GM19351 (cell line): ENCODE data around the gene ISYNA1.

Experiments
- ATAC-seq: cut with Tn5 transposase; IDR thresholded peaks from one replicate; pipeline ENCODE4 v1.9.1; 2021; ENCODE audit warnings: mild to moderate bottlenecking, moderate library complexity; ENCODE audit not compliant: unreplicated experiment

Gene ISYNA1

DNA sequence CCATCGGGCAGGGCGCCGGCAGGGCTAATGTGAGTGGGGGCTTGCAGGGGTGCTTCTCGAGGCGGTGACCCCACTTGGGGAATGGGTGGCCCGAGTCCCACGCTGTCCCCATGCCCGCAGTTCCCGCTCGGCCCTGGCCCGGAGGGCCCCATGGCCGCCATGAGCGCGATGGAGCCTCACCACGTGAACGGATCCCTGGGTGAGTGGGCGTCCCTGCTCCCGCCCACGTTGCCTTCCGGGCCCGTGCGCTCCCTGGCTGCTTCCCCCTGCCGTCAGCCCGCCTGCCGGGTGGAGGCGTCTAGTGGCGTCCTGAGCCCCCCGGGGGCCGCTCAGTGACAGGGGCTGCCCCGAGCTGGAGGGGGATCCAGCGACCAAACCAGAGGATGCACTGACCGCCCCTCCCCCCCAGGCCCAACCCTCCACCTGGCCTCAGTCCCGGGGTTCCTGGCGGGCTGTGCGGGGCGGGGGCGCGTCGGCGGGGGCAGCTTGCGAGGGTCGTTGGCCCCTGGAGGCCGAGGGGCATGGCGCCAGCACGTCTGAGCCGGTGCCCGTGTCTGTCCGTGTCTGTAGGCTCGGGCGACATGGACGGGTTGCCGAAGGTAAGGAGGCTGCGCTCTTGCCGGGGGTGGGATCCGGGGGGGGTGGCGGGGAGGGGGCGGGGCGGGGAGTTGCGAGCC is 4.8 kb downstream of the ISYNA1 start:
- ATAC-seq, result no peak

DNA sequence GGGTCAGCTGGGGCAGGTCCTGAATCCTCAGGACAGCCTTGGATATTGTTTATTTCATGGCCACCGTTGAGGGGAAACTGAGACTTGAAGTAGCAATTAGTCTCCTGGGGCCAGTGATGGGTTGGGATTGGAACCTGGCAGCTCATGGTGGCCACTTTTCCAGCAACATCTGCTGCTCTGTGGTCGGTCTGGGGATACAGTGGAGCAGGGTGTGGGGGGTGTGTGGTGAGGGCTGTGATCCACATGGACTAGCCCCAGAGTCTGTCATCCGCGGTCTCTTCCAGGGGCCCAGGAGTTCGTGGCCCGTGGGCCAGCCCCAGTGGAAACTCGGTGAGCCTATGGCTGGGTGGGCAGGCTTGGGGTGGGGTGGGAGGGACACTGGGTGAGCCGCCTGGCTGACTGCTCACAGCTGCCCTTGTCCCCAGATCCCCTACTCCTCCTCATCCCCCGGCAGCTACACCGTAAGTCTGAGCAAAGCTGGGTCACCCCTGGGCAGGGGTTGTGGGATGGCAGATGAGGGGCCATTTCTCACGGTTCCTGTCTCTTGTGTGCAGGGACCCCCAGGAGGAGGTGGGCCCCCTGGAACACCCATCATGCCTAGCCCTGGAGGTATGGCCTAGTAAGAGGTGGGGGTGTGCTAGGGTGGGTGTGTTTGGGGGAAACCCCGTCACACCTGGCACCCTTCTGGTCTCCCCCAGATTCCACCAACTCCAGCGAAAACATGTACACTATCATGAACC is 5.5 kb downstream of the ISYNA1 start:
- ATAC-seq, result no peak

DNA sequence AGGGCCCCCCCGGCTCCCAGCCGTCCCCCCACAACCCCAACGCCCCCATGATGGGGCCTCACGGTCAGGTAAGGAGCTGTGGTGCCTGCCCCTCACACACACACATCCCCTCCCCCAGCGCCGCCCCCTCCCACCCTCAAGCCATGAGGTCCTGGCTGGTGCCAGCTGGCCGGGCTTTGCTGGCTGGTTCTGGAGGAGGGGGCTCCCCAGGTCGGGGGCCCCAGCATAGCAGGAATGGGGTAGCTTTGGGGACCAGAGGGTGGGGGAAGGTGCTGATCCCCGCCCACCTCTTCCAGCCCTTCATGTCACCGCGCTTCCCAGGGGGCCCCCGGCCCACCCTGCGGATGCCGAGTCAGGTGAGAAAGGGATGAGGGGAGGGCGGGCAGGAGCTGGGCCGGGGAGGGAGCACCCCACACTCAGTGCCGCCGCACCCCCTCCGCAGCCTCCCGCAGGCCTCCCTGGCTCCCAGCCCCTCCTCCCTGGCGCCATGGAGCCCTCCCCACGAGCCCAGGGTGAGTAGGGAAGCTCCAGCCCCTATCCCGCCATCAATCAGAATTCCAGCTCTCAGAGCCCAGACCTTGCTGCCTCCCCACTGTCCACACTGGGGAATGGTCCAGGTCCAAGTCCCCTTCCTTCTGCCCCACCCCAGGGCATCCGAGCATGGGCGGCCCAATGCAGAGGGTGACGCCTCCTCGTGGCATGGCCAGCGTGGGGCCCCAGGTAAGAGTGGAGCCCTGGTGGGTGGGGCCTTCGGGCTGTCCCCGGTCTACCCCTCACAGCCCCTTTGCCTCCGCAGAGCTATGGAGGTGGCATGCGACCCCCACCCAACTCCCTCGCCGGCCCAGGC is 6.4 kb downstream of the ISYNA1 start:
- ATAC-seq, result no peak

DNA sequence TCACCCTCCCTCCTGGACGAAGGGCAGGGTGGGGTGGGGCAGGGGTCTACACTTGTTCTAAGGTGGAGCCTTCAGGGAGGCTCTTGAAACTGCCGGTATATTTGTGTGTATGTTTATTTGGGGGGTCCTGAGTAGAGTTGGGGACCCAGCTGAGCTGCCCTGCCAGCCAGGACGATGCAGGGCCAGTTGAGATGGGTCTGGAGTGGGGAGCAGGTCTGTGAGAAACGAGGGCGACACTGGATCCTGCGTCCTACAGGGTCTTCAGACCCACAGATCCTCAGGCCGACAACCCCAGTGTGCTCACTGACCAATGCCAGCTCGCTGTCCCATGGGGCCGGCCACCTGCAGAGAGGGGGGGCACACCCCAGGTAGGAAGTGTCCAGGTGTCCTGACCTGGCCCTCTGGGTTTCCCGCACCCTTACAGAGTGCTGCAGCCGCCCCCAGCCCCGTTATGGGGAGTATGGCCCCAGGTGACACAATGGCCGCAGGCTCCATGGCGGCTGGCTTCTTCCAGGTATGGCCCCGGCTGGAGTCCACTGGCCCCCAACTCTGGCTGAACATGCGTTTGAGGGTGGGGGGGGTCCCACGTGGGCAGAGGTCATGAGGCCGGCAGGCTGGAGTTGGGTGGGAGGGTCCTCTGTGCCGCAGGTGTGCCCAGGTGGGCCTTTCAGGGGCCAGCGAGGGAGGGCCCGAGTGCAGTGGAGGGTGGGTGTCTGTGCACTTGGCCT is 7.4 kb downstream of the ISYNA1 start:
- no peak for ATAC-seq

DNA sequence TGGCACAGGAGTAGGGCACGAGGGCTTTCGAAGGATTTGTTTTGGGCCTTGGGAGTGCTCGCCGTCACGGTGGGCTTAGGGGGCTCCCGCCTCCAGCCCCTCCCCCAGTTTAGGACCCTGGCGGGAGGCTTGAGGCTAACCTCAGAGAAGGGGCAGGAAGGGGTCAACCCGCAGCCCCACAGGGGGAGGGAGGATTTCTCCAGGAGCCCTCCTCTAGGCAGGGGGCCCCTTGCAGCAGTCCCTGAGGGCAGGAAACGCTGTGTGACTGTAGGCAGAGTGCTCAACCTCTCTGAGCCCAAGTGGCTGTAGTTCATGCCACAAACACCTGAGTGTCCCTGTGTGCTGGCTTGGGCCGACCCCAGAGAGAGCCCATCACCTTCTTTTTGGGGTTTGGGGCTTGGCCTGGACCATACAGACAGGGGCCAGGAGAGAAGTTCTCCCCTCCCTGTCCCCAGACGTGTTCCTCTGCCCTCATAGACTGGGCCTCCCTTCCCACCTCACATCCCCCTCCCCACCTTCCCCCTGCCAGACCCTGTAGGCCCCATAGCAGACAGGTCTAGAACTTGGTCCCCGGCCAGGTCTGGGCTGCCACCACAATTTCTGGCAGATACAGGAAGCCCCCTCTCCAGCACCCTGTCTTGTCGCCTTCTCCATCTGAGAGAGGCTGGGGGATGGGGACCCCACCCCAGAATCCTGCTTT is 8.1 kb downstream of the ISYNA1 start:
- ATAC-seq, result no peak

DNA sequence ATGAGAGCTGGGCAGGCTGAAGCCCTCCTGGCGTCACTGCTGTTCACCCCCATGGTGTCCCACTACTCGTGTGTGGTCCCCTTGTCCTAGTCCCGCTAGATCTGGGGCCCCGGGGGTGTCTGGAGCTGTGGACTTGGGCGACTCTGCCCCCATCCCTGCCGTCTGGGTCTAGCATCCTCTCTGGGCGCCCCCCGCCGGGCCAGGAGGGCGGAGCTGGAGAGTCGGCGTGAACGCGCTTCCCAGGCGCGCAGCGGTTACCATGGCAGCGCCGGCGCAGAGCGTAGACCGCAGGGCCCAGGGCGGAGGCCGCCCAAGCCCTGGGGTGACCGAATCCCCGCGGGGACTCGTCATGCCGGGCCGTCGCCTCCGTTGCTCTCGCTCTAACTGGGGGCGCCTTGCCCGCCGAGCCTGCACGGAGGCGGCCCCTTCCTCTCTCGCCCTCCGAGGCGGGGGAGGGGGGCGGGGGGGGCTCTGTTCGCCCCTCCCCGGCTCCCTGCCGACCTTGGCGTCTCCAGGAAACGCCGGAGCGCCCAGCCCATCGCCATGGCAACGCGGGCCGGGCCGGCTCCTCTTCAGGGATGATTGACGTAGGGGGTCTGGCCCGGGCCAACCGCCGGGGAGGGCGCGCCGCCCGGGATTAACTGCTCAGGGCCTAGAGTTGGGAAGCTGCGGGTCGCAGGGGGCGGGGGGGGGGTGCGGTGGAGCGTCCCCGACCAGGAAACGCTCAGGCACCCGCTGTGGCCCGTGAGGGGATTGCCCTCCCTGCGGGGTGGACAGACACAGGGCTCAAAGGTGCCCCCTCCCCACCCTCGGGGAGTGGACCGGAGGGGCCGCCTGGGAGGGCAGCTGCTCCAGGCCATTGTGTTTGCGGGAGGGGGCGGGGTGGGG is 8.9 kb downstream of the ISYNA1 start:
- ATAC-seq, result peak; percentile 67

DNA sequence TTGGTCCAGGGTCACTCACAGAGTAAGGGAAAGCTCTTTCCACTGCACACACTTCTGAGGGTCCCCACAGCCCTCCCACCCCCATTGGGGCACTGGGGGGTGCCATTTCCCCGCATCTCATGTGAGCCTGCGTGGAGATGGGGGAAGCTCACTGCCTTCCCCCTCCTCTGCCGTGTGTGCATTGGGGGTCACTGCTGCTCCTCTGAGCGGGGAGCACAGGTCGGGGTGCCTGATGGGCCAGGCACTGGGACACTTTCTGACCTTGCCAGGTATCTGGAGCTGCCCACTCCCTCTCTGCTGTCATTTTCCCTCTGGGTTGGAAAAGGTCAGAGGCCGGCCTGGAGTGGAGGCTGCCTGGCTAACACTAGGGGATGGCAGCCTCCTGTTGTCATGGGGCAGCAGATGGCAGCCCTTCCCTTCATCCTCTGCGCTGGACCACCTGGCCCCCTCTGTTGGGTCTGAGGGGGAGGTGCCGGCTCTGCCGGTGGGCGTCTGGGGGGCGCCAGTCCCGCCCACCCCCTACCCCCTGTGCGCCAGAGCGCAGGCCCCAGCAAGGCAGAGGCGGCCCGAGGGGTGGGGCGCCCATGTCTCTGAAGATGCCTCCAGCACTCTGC is 9.7 kb downstream of the ISYNA1 start:
- ATAC-seq, result no peak

DNA sequence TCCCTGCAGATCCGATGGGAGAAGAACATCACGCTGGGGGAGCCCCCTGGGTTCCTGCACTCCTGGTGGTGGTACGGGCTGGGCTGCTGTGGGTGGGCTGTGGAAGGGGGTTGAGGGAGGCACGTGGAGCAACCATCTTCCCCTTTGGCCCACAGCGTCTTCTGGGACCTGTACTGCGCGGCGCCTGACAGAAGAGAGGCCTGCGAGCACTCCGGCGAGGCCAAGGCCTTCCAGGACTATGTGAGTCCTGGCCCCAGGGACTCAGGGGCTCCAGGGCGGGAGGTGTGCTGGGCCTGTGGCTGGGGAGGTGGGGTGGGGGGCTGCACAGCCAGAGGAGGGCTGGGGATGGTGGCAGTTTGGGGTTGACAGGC is 10.2 kb downstream of the ISYNA1 start:
- no peak for ATAC-seq

DNA sequence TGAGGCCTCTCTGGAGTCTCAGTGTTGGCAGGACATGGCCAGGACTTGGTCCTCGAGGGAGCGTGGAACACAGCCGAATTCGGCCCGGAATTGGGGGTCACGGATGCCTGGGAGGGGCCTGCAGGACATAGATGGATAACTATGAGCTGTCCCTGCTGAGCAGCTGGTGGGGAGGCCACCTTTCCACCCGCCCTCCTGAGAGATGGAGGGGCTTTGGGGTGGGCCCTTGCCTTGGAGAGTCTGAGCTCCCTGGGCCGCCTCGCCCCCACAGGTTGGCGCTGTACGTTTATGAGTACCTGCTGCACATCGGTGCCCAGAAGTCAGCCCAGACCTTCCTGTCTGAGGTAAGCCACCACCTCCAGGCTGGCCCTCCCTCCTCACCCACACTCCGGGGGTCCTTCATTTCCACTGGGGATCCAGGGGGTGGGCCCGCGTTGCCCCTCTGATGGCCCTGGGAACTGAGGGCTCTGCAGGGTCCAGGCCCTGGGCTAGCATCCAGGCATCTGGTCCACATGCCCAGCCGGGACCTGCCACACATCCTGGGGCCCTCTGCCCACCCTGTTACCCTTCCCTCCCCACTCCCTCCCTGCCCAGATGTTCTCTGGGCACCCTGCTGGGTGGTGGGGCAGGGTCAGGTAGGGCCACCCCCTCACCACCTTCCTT is 10.7 kb downstream of the ISYNA1 start:
- no peak for ATAC-seq

DNA sequence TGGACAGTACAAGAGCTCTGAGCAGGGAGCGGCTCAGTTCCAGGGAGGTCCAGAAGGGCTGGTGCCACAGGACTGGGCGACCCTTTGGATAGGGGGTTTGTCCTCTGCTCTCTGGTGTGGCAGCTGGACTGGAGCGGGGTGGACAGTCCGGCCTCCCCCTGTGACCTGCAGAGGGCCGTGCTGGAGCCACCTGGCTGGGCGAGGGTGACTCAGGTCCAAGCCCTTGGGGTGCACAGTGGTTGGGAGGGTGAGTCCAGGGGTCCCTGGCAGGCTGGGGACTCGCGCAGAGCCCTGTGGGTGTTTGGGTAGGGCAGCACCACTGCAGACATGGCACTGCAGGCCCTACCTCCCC is 11.5 kb downstream of the ISYNA1 start:
- ATAC-seq, result no peak

DNA sequence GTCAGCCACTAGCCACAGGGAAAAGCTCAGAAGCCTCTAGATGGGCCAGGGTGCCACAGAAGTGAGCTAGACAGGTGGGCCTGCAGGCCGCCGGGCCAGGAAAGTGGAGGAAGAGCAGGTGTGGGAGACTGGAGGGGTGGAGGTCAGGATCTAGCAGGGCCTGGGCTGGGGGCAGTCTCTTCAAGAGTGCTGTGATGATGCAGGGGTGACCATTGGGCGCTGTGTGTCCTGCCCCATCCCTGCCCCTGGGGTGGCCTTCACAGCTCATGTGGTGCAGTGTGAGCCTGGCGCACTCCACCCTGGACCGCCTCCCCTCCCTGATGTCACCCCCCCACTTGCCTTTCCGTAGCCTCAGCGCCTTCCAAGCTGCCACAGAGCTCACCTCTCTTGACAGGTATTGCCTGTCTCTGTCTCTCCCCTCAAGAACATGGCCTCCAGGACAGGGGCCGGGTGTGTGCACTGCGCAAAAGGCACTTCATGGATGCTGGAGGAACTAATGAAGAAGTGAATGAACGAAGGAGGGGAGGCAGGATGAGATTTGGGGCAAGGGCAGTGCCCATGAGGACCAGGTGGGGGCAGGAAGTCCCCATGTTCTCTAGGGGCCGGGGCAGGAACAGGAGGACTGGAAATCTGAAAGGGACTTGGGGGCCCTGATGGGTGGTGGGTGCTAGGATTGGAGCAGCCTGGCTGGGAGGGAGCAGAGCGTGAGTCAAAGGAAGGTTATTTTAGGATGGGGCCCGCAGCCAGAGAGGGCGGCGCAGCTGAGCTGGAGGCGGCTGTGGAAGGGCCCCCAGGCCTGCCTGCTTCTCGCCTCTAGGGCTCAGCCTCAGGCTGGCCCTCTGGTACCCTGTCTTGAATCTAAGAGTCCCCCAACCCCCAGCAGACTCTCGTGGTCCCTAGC is 12.2 kb downstream of the ISYNA1 start:
- ATAC-seq, result no peak

DNA sequence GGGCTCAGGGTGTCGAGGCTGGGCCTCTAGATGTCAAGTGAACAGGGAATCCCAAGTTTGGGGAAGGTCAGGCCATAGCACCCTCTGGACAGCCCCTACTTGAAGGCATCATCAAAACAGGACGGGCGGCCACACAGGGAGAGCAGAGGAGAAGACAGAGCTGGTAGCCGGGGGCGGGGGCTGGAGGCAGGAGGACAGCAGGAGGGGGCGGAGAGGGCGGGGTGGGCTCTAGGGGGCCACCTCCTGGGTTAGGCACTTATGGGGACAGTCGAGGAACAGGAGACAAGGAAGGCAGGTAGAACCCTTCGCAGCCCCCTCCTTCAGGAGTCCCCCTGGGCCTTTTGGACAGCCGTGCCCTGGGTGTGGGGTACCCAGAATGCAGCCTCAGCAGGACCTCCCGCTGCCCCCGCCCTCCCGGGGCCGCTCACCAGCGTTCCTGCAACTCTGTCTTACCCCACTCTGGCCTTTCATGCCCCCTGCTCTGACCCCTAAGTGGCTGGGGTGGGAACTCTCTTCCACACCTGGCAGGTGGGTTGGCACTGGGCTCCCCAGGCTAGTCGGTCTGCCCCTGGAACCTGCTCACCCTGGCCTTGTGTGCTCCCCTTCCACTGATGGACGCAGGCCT is 12.9 kb downstream of the ISYNA1 start:
- no peak for ATAC-seq

DNA sequence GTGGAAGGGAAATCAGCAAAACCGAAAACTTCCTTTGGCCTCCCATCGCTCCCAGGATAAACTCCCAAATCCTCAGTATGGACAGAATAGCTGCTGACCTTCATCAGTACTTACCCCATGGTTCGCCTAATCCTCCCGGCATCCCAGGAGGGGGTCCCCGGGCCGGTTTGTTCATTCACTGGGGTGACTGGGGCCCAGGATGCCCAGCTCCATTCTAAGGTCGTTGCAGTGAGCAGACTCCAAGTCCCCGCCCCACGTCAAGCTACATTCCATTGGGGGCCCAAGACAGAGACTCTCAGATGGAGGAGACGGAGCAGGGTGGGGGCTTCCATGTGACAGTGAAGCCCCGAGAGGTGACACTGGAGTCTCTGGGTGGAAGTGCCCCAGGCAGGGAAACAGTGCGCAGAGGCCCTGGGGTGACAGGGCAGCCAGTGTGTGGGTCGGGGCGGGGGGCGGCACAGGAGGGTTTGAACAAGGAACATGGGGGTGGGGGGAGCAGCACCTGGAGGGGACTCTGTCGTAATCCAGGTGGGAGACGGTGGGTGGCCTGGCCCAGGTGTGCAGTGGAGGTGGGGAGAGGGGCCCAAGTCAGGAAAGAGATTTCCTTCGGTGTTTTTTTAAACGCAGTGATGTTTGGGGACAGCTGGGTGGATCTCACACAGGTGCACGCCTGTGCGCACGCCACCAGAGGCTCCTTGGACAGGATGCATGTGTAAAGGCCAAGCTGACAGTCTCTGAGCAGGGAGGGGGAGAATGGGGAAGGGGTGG is 13.6 kb downstream of the ISYNA1 start:
- no peak for ATAC-seq

DNA sequence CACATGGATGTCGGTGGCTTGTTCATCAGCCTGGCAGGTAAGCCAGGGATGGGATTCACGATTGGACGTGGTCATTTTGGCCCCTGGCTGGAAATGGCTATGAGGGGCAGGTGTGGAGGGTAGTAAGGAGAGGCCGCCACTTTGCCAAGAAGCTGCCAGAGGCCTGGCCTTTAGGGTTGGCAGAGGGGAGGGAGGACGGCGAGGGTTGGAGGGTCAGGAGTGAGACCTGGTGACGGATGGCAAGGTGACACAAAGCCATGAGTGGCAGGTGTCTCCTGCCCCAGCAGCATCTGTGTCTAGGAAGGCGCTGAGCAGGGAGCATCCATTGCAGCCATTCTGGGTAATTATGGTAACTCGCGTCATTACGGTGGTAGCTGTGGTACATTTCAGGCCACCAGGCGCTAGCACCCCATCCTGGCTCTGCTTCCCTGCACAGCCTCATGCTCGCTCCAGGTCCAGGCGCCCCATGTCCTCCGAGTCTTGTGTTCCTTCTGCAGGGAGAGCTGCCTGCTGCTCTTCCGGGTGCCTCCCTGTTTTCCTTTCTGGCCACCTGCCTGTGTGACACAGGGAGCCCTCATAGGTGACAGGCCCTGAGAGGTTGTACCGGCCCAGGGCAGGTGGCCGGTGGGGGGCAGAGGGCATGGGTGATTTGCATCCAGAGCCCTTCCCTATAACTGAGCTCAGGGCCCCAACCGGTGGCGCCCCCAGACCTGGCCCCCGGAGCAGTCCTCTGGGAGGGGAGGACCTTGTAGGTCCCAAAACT is 14.5 kb downstream of the ISYNA1 start:
- no peak for ATAC-seq

DNA sequence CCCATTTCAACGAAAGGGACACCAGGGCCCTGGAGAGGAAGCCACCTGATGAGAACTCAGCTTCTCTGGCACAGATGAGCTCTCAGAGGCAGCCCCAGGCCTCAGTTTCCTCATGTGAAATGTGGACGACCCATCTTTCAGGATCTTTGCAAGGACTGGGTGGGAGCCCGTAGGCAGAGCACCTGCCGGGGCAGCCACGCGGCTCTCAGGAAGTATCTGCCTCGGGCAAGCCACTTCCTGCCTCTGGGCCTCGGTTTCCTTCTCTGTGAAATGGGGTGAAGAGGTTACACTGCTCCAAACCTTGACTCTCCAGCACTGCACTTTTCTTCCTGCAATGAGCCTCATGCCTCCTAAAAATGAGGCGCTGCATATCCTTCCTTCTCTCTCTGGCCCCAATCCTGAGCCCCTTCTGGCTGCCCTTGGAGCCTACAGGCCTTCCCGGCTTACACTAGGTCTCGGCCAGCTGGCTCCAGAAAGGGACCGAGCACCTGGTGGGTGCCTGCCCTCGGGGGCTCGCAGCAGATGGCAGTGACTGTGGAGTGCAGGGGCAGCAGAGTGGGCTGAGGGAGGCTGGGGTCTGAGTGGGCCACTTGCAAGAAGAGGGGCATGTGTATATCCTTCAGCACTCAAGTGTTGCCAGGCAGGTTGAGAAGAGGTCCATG is 15.3 kb downstream of the ISYNA1 start:
- ATAC-seq, result no peak
